Measurements from ENCODE around the gene HPN.
"Not testable (repeated sequence)": the region's sequence is repeated elsewhere in the genome, so short reads cannot be mapped to it uniquely, and the experiment has no call there.

The HPN gene

DNA sequence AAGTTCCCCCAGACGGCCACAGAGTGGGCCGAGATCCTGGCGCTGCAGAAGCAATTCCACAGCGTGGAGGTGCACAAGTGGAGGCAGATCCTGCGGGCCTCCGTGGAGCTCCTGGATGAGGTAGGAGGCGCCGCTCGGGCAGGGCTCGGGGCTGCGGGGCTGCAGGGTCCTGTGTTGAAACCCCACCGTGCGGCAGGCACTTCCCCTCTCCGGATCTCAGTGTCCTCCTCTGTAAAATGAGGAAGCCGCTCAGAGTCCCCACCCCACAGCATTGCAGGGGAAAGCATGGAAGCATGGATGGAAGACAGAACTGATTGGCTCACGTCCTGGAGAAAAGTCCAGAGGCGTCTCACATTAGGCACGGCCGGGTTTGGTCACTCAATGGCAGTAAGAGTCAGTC is 18.1 kb upstream of the HPN start:
- TF ChIP-seq, protein P1, sequence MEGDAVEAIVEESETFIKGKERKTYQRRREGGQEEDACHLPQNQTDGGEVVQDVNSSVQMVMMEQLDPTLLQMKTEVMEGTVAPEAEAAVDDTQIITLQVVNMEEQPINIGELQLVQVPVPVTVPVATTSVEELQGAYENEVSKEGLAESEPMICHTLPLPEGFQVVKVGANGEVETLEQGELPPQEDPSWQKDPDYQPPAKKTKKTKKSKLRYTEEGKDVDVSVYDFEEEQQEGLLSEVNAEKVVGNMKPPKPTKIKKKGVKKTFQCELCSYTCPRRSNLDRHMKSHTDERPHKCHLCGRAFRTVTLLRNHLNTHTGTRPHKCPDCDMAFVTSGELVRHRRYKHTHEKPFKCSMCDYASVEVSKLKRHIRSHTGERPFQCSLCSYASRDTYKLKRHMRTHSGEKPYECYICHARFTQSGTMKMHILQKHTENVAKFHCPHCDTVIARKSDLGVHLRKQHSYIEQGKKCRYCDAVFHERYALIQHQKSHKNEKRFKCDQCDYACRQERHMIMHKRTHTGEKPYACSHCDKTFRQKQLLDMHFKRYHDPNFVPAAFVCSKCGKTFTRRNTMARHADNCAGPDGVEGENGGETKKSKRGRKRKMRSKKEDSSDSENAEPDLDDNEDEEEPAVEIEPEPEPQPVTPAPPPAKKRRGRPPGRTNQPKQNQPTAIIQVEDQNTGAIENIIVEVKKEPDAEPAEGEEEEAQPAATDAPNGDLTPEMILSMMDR (IDR thresholded peaks at IDR 0.05; ENCODE audit: borderline replicate concordance, insufficient read depth, low read depth, low read length): no peak
- no peak overlapping the region for H3K4me3 ChIP-seq (ENCODE audit: low read depth, low read length)

DNA sequence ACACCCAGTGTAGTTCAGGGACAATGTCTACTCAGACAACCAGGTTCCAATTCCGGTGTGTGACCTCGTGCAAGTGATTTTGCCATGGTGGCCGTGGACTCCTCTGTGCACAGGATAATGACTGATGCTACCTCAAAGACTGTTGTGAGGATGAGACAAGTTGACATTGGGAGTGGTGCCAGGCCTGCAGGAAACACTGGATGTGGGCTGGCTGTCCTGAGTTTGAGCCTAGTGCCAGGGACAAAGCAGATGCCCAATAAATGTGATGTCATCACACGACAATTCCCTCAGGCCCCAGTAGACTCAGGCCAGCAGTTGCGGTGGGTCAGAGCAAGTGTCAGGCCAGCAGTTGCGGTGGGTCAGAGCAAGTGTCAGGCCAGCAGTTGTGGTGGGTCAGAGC is 17.4 kb upstream of the HPN start:
- H3K4me3 ChIP-seq (ENCODE audit: low read depth, low read length): no peak overlapping the region

DNA sequence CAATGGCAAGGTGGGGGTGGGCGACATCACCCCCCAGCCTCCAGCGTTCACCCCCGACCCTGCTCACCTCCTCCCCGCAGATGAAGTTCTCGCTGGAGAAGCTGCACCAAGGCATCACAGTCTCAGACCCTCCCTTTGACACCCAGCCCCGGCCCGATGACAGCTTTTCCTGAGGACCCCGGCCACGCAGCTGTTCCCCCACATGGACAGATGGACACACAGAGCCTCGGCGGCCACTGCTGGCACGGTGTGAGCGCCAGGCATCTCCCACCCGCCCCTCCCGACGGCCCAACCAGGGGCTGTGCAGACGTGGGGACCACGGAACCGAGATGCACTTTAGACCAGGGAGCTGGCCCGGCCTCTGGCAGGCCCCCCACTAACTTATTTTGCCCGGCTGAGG is 15.6 kb upstream of the HPN start:
- TF ChIP-seq, protein P1 (IDR thresholded peaks at IDR 0.05; ENCODE audit: borderline replicate concordance, insufficient read depth, low read depth, low read length): no peak
- no peak overlapping the region for H3K4me3 ChIP-seq (ENCODE audit: low read depth, low read length)

More for the DNA sequence above, 17.4 kb upstream of the HPN start:
- TF ChIP-seq, protein P1 (IDR thresholded peaks at IDR 0.05; ENCODE audit: borderline replicate concordance, insufficient read depth, low read depth, low read length): no peak

DNA sequence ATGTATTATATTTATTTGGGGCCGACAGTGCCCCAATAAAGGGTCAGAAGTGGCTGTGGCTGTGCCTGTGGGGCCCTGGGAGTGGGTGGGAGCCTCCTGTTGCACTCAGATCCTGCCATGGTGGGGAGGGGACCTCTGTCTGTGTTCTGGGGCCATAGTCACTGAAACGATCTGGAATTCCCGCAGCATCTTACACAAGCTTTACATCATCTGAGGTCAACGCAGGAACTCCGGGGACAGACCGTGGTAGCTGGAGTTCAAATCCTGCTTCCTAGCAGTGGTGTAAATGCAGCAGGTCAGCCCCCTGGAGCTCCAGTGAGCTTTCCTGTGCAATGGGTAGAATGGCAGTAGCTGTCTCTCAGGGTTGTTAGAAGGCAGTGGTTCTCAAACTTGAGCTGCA is 15.1 kb upstream of the HPN start:
- H3K4me3 ChIP-seq (ENCODE audit: low read depth, low read length): no peak overlapping the region
- TF ChIP-seq, protein P1 (IDR thresholded peaks at IDR 0.05; ENCODE audit: borderline replicate concordance, insufficient read depth, low read depth, low read length): no peak

DNA sequence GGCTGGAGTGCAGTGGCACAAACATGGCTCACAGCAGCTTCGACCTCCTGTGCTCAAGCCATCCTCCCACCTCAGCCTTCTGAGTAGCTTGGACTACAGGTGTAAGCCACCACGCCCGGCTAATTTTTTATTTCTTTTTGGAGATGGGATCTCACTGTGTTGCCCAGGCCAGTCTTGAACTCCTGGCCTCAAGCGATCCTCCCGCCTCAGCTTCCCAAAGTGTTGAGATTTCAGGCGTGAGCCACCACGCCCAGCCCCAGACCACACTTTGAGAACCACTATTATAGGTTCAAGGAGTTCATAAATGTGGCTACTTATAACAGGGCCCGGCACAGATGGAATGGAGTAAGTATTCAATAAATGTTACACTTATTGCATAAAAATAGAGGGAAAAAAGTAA is 14.5 kb upstream of the HPN start:
- no peak overlapping the region for H3K4me3 ChIP-seq (ENCODE audit: low read depth, low read length)
- TF ChIP-seq, protein P1 (IDR thresholded peaks at IDR 0.05; ENCODE audit: borderline replicate concordance, insufficient read depth, low read depth, low read length): no peak

DNA sequence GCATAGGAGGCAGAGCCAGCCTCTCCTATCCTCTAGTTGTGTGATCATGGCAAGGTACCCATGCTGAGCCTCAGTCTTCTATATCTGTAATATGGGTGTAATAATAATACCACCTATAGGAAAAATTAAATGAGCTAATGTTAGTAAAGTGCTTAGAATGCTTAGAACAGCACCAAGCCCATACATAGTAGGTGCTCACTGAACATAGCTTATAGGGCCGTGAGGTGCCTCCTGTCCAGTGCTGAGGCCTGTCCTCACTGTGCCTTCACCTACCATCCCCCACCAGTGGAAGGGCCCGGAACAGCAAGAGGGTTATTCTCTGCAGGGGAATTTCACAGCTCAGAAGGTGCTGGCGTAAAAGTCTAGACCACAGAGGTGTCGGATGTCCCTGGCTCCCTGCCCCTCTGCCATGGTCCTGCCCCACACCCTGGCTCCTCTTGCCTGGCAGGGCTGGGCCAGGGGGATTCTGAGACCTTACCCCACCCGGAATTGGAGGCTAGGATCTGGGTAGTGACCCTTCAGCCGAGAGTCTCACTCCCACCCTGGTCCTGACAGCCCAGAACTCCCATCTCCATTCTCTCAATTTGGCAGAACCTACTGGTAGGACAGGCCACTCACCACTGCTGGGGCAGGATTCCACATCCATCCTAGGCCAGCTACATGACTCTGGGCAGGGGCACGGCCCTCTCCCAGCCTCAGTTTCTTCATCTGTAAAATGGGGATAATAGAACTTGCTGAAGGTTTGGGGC is 13.5 kb upstream of the HPN start:
- TF ChIP-seq, protein P1 (IDR thresholded peaks at IDR 0.05; ENCODE audit: borderline replicate concordance, insufficient read depth, low read depth, low read length): no peak
- H3K4me3 ChIP-seq (ENCODE audit: low read depth, low read length): no peak overlapping the region

DNA sequence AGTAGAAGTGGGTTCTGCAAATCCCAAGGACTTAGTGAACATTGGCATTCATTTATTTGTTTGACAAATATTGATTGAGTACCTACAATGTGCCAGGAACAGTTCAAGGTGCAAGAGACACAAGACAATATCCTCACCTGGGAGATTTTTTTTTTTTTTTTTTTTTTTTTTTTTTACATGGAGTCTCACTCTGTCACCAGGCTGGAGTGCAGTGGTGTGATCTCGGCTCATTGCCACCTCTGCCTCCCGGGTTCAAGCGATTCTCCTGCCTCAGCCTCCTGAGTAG is 13.0 kb upstream of the HPN start:
- not testable (repeated sequence) for H3K4me3 ChIP-seq (ENCODE audit: low read depth, low read length)

DNA sequence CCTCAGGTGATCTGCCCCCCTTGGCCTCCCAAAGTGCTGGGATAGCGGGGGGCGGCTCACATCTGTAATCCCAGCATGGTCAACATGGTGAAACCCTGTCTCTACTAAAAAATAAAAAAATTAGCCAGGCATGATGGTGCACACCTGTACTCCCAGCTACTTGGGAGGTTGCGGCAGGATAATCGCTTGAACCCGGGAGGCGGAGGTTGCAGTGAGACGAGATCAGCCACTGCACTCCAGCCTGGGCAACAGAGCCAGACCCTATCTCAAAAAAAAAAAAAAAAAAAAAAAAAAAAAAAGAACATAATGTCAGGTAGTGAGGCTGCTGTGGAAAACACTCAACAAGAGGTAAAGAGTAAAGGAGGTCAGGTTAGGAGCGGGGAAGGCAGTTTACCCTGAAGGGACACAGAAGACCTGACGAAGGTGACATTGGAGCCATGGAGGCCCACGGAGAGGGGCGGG is 12.2 kb upstream of the HPN start:
- H3K4me3 ChIP-seq (ENCODE audit: low read depth, low read length): not testable (repeated sequence)
